Ectodermal cell (in vitro differentiated cells): ENCODE measurements around the gene PTGS1.

ENCODE experiments used
- H3K27ac ChIP-seq: 2 replicates; pipeline ENCODE4 v1.7.0; 2013; ENCODE audit warnings: mild to moderate bottlenecking, low read depth, low read length; ENCODE audit not compliant: insufficient read depth, poor library complexity, severe bottlenecking
- H3K27me3 ChIP-seq: 2 replicates; pipeline ENCODE4 v1.7.0; 2013; ENCODE audit warnings: mild to moderate bottlenecking, low read length; ENCODE audit not compliant: insufficient read depth, control insufficient read depth, poor library complexity, severe bottlenecking
- H3K36me3 ChIP-seq: one replicate; pipeline ENCODE4 v1.7.0; 2013; ENCODE audit warnings: low read length; ENCODE audit not compliant: control insufficient read depth, insufficient read depth
- H3K4me1 ChIP-seq: one replicate; pipeline ENCODE4 v1.7.0; 2013; ENCODE audit warnings: low read length; ENCODE audit not compliant: control insufficient read depth, insufficient read depth
- H3K4me3 ChIP-seq: 2 replicates; pipeline ENCODE4 v1.7.0; 2013; ENCODE audit warnings: low read depth, low read length, control low read depth; ENCODE audit not compliant: insufficient read depth
- H3K9me3 ChIP-seq: 2 replicates; pipeline ENCODE4 v1.7.0; 2013; ENCODE audit warnings: mild to moderate bottlenecking, low read length, moderate library complexity; ENCODE audit not compliant: control insufficient read depth
- WGBS, 2 experiments: methylation state at CpG; one replicate each; pipeline ENCODE4 v1.1.7; 2013; ENCODE audit warnings: missing lambda C conversion rate in 2 of 2; 5-methylcytosine and 5-hydroxymethylcytosine counted together

Gene PTGS1

GRCh38 chr9:122346478-122347347 is 24.1 kb upstream of the PTGS1 start:
- no peaks in the 10 kb centered on the region for H3K9me3 ChIP-seq
- H3K36me3 ChIP-seq: no peaks in the 10 kb centered on the region
- peak overlapping the region; percentile 30 for H3K4me3 ChIP-seq
- no peak overlapping the region for H3K27ac ChIP-seq
- peaks cover 8% of the 10 kb centered on the region for H3K4me1 ChIP-seq
- peaks cover 51% of the 10 kb centered on the region for H3K27me3 ChIP-seq
- 1% methylated on average over 90 of the region's 90 CpGs for WGBS, 2 experiments

GRCh38 chr9:122347348-122348287 is 23.2 kb upstream of the PTGS1 start:
- peak overlapping the region; percentile 30 for H3K4me3 ChIP-seq
- no peak overlapping the region for H3K27ac ChIP-seq
- H3K4me1 ChIP-seq: peaks cover 2% of the 10 kb centered on the region
- WGBS, 2 experiments: 46 to 47% methylated on average over 16 of the region's 16 CpGs
- H3K27me3 ChIP-seq: peaks cover 51% of the 10 kb centered on the region
- no peaks in the 10 kb centered on the region for H3K36me3 ChIP-seq
- no peaks in the 10 kb centered on the region for H3K9me3 ChIP-seq

- no peaks in the 10 kb centered on the region for H3K36me3 ChIP-seq
- no peak overlapping the region for H3K4me3 ChIP-seq
- H3K9me3 ChIP-seq: no peaks in the 10 kb centered on the region
- peaks cover 51% of the 10 kb centered on the region for H3K27me3 ChIP-seq
- 69 to 71% methylated on average over 12 of the region's 12 CpGs for WGBS, 2 experiments
- H3K4me1 ChIP-seq: no peaks in the 10 kb centered on the region
- no peak overlapping the region for H3K27ac ChIP-seq
Measured at GRCh38 chr9:122348288-122348777, 22.5 kb upstream of the PTGS1 start.

GRCh38 chr9:122348791-122349190 is 22.0 kb upstream of the PTGS1 start:
- peaks cover 51% of the 10 kb centered on the region for H3K27me3 ChIP-seq
- no peaks in the 10 kb centered on the region for H3K36me3 ChIP-seq
- no peaks in the 10 kb centered on the region for H3K4me1 ChIP-seq
- 82 to 89% methylated on average over 2 of the region's 2 CpGs for WGBS, 2 experiments
- no peak overlapping the region for H3K4me3 ChIP-seq
- no peak overlapping the region for H3K27ac ChIP-seq
- no peaks in the 10 kb centered on the region for H3K9me3 ChIP-seq

- Histone ChIP-seq H3K9me3 (no peaks in the 10 kb centered on the region), H3K4me3 (no peak overlapping the region), H3K27ac (no peak overlapping the region), H3K27me3 (peaks cover 51% of the 10 kb centered on the region), H3K4me1 (no peaks in the 10 kb centered on the region), H3K36me3 (no peaks in the 10 kb centered on the region)
- 85 to 88% methylated on average over 4 of the region's 4 CpGs for WGBS, 2 experiments
Measured at GRCh38 chr9:122349201-122349600, 21.6 kb upstream of the PTGS1 start.

- 50 to 52% methylated on average over 11 of the region's 11 CpGs for WGBS, 2 experiments
- no peaks in the 10 kb centered on the region for H3K36me3 ChIP-seq
- peaks cover 47% of the 10 kb centered on the region for H3K27me3 ChIP-seq
- H3K4me3 ChIP-seq: no peak overlapping the region
- H3K9me3 ChIP-seq: no peaks in the 10 kb centered on the region
- H3K27ac ChIP-seq: no peak overlapping the region
- H3K4me1 ChIP-seq: no peaks in the 10 kb centered on the region
Measured at GRCh38 chr9:122350577-122351355, 20.1 kb upstream of the PTGS1 start.

- WGBS, 2 experiments: 83 to 85% methylated on average over 8 of the region's 8 CpGs
- no peak overlapping the region for H3K27ac ChIP-seq
- H3K4me1 ChIP-seq: no peaks in the 10 kb centered on the region
- no peaks in the 10 kb centered on the region for H3K9me3 ChIP-seq
- H3K4me3 ChIP-seq: no peak overlapping the region
- peaks cover 8% of the 10 kb centered on the region for H3K27me3 ChIP-seq
- H3K36me3 ChIP-seq: no peaks in the 10 kb centered on the region
Measured at GRCh38 chr9:122354536-122355199, 16.2 kb upstream of the PTGS1 start.

GRCh38 chr9:122355336-122355875 is 15.4 kb upstream of the PTGS1 start:
- no peak overlapping the region for H3K4me3 ChIP-seq
- H3K9me3 ChIP-seq: no peaks in the 10 kb centered on the region
- no peak overlapping the region for H3K27ac ChIP-seq
- WGBS, 2 experiments: 95 to 97% methylated on average over 4 of the region's 4 CpGs
- no peaks in the 10 kb centered on the region for H3K4me1 ChIP-seq
- no peaks in the 10 kb centered on the region for H3K36me3 ChIP-seq
- peaks cover under 1% of the 10 kb centered on the region for H3K27me3 ChIP-seq

- H3K27me3 ChIP-seq: no peaks in the 10 kb centered on the region
- no peak overlapping the region for H3K27ac ChIP-seq
- WGBS, 2 experiments: 0 to 23% methylated on average over 2 of the region's 2 CpGs
- no peaks in the 10 kb centered on the region for H3K9me3 ChIP-seq
- H3K4me1 ChIP-seq: no peaks in the 10 kb centered on the region
- no peak overlapping the region for H3K4me3 ChIP-seq
- no peaks in the 10 kb centered on the region for H3K36me3 ChIP-seq
Measured at GRCh38 chr9:122356627-122357026, 14.2 kb upstream of the PTGS1 start.
